Measurements from ENCODE around the gene IFNL3. TPM values are rescaled to one million over a fixed set of nuclear protein-coding genes. Genes with fewer than 3 reads are reported as not detected.
"Not testable (repeated sequence)": the region's sequence is repeated elsewhere in the genome, so short reads cannot be mapped to it uniquely, and the experiment has no call there.

IFNL3 gene
- total RNA-seq, 1 experiment from 2014 or later, result not detected

DNA sequence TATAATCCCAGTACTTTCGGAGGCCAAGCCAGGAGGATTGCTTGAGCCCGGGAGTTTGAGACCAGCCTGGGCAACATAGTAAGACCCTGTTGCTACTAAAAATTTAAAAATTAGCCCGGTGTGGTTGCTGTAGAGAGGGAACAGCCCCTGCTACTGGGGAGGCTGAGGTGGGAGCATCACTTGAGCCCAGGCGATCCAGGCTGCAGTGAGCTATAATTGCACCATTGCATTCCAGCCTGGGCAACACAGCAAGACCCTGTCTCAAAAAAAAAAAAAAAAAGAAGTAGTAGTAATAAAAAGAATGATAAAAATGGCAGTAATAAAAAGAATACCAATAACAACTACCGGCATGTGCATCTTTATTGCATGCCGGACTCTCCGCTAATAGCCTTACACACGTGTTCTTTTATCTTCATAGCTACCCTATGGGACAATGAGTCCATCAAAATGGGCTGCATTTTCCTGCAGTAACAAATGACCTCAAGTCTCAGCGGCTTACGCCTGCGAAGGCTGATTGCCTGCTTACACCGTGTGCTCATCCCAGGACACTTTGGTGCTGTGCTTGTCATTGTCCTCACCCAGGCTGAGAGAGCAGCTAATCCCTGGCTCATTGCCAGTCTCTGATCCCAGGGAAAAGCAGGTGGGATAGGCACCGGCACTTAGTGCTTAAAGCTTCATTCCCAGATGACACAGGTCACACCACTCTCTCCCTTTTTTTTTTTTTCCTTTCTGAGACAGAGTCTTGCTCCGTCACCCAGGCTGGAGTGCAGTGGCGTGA lies 26.4 kb downstream of the IFNL3 start:
- DNase-seq (ENCODE audit: low spot score), result no peak

DNA sequence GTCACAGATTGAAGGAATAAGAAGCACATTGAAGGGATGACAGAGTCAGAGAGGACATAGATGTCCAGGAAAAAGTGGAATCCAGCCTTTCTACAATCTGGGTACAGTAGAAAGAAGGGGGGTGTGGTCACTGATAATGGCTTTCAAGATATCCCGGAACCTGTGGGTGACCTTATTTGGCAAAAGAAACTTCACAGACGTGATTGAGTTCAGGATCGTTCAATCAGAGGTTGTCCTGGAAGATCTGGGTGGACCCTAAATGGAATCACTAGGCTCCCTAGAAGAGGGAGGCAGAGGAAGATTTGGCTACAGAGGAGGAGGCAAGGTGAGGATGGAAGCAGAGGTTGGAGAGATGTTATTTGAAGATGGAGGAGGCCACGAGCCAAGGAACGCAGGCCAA lies 27.7 kb downstream of the IFNL3 start:
- no peak for DNase-seq (ENCODE audit: low spot score)

DNA sequence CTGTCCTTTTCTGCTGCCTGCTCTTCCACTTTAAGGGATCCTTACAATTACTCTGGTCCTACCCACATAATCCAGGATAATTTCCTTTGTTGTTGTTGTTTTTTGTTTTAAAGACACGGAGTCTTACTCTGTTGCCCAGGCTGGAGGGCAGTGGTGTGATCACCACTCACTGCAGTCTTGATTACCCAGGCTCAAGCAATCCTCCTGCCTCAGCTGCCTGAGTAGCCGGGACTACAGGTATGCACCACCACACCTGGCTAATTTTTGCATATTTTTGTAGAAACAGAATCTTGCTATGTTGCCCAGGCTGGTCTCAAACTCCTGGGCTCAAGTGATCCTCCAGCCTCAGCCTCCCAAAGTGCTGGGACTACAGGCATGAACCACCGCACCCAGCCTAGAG lies 29.5 kb downstream of the IFNL3 start:
- not testable (repeated sequence) for DNase-seq (ENCODE audit: low spot score)

DNA sequence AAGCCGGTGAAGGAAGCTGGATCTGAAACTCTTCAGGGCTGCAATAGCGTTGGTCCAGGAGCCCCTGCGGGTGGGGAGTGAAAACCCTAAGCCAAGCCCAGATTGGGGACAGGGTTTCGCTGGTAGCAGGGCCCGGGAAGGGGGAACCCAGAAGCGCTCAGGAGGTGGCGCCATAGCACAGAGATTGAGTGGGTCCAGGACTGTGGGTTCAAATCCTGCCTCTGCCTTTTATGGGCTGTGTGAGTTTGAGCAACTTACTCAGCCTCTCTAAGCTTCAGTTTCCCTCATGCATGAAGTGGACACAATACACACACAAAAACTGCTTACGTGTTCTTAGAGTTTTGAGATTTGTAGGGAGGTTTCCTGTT lies 32.4 kb downstream of the IFNL3 start:
- DNase-seq (ENCODE audit: low spot score), result no peak

DNA sequence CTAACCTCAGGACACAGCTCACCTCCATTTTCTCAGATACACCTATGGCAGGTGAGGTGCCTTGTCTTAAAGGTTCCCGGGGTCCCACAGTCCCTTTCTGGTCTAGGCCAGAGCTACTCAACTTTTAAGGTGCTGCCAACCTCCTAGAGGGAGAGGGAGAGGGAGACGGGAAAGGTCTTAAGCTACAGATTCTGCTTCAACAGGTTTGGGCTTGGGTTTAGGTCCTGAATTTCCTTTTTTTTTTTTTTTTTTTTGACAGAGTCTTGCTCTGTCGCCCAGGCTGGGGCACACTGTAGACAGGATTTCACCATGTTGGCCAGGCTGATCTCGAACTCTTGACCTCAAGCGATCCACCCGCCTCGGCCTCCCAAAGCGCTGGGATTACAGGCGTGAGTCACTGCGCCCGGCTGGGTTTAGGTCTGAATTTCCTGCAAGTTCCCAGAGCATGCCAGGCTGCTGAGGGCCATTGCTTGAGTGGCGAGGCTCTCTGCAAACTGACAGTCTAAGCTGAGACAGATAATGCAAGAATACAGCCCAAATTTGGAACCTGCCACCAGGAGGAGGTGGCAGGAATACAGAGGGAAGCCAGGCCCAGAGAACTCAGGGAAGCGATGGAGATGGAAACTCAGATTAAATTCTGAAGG lies 33.0 kb downstream of the IFNL3 start:
- no peak for DNase-seq (ENCODE audit: low spot score)

DNA sequence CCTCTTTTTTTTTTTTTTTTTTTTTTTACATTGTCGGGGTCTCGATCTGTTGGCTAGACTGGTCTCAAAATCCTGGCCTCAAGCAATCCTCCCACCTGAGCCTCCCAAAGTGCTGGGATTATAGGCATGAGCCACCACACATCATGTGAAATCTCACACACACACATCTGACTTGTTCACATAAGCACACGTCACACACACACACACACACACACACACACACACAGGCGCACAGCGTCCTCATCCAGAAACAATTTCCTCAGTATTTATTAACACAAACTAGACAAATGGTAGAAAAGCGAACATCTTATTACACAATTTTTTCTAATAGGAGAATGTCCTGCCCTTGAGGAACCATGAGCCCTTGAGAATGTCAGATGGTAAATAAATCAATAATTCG lies 35.6 kb downstream of the IFNL3 start:
- DNase-seq (ENCODE audit: low spot score), result no peak

DNA sequence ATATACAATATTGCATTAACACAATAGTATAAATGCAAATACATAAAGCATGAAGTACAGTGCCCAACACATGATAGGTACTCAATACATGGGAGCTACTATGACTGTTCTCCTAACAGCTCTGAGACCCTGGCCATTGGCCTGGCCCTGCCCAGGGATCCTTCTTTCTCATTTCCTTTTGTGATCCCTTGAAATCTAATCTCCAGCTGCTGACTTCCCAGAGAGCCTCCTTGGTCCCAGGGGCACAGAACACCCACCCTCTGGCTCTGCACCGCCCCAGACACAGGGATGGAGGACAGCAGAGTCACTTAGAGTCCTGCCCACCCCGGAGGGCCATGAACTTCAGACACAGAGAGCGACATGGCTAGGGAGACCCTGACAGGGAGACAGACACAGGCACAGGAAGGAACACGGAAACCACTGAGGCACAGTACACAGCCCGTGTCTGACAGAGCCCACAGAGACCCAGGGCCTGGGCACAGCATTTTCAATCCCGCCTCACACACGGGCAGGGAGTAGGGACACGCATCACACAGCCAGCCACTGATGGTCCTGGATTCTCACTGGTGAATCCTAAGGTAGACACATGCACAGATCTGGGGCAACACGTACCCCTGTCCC lies 36.5 kb downstream of the IFNL3 start:
- no peak for DNase-seq (ENCODE audit: low spot score)

DNA sequence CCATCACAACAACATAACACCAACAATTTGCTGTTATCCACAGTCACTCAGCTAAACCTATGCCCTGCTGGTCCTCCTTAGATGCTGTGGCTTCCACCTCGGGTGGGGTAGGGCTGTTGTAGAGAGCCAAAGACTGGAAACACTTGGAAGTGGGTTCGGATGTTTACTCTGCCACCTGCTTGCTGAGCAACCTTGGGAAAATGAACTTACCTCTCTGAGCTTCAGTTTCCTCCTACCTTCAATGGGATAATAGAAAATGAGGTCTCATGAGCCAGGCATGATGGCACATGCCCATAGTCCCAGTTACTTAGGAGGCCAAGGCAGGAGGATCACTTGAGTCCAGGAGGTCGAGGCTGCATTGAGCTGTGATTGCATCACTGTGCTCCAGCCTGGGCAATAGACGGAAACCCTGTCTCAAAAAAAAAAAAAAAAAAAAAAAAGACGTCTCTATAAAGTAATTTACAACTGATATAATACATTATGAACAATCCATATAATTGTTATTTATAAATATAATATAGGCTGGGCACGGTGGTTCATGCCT lies 37.4 kb downstream of the IFNL3 start:
- no peak for DNase-seq (ENCODE audit: low spot score)

DNA sequence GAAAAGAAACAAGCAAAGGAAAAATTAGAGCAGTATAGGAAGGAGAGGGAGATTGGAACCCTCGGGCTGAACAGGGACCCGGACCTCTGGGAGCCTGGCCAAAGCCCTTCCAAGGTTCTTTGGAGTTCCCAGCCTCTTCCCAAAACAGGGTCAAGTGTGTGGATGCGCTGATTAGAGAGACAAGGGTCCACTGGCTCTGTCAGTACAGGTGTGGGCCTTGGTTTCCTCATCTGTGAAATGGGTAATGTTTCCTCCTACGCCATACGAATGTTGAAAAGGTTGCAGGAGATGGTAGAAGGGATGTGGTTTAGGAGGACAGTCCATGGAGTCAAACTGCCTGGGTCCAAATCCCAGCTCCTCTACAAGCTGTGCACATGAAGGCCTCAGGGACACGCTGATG lies 38.7 kb downstream of the IFNL3 start:
- DNase-seq (ENCODE audit: low spot score), result no peak

DNA sequence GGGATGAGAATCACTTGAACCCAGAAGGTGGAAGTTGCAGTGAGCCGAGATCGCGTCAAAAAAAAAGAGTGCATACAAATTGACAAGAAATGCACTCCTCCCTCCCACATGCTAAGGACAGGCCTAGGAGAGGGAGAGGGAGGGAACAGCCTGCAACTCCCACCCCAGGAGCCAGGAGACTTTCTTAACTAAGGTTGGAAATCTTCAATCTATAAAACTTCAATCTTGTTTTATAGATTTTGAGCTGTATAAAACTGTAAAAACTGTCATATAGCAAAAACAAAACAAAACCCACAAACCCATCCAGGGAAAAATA lies 39.4 kb downstream of the IFNL3 start:
- DNase-seq (ENCODE audit: low spot score), result no peak

DNA sequence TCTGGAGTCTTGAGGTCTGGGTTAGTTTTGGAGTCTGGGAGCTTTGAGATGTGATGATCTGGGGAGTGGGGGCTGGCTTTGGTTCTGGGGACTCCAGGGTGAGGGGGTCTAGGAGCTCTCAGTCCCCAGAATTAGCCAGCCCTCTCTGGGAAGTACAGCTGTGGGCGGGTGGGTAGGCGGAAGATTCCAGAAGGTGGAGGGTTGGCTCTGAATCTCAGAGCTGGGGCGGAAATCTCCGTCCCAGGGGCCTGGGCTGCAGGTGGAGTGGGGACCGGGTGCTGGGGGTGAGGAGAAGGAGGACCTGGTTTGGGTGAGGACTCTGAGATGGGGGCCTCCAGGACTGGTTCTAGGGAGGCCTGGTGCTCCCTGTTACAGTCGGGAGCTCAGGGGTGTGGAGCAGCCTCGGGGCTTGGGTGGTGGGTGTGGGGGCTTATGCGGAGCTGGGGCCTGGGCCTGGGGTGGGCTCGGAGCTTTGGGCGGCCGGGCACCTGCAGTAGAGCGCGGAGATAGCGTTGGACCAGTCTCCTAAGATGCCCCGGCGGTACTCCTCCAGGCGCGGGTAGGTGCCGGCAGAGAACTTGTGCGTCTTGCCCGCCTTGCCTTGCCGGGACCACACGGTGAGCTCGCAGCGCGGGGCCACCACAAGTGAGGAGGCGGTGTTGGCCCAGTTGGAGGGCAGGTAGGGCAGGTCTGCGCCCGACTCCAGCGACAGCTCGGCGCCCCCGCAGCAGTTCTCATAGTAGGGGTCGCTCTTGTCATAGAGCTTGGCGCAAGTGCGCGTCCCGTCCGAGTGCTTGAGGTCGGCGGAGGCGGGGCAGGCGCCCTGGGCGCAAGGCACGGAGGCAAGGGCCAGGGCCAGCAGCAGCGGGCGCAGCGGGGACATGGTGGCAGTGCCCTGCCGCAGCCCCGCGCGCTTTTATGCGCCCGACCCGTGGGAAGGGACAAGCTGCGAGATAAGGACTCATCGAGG lies 41.1 kb downstream of the IFNL3 start, which contains the start of gene SYCN:
Gene SYCN, minus strand, starts transcription at position 892 of the 970 bp plus-strand sequence. Its CDS starts 9 bp downstream, at position 883.
- no peak for DNase-seq (ENCODE audit: low spot score)

- no peak for DNase-seq (ENCODE audit: low spot score)
Measured at GRCh38 chr19:39202998-39203355, 41.8 kb downstream of the IFNL3 start.

DNA sequence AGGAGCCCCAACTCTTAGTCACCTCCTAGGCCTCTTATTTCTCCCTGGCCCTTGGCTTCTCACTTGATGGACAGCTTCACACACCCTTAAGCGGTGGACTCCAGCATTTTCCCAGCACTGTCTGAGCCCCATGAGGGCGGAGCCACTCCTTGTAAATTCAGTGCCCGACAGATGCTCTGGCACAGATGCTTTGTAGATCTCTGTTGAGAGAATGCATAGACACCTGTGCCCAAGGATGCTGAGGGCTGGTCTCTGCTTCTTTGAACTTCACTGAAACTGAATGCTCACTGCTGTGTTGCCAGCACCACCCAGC lies 44.0 kb downstream of the IFNL3 start:
- no peak for DNase-seq (ENCODE audit: low spot score)

GRCh38 chr19:39200066-39200802 lies 44.6 kb downstream of the IFNL3 start:
- DNase-seq (ENCODE audit: low spot score), result no peak

DNA sequence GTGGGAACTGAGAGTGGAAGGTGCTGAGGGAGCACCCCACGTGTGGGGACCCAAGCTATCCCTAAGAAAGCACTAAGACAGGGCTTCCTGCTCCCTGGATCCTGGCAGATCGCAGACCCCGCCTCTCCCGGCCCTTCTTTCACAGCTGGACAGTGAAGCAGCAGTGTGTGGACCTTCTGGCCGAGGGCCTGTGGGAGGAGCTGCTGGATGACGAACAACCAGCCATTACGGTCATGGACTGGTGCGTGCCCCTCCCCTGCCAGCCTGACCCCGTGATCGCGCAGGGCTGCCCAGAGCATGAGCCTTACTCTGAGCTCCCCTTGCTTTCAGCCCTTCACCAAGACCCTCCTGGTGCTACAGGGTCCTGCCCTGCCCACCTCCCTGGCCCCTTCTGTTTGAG lies 45.8 kb downstream of the IFNL3 start:
- no peak for DNase-seq (ENCODE audit: low spot score)

- no peak for DNase-seq (ENCODE audit: low spot score)
Measured at GRCh38 chr19:39197808-39198207, 47.0 kb downstream of the IFNL3 start.

- no peak for DNase-seq (ENCODE audit: low spot score)
Measured at GRCh38 chr19:39196860-39197562, 47.8 kb downstream of the IFNL3 start, which contains the start of gene NCCRP1. NCCRP1 (plus strand) TSS chr19:39196964; CDS start chr19:39196983, 19 bp downstream.

DNA sequence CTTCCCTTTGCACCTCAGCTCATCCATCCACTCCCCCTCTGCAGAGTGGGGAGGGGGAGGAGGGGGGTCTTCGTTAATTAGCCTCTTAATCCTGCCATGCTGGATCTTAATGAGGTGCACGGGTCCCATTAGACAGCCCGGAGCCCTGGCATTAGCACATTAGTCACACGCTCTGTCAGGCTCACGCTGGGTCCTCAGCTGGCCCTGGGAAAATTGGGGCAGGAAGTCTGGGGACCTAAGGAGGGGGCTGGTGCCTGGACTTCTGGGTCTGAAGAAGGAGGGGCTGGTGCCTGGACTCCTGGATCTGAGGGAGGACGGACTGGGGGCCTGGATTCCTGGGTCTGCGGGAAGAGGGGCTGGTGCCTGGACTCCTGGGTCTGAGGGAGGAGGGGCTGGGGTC lies 48.5 kb downstream of the IFNL3 start:
- DNase-seq (ENCODE audit: low spot score), result no peak

DNA sequence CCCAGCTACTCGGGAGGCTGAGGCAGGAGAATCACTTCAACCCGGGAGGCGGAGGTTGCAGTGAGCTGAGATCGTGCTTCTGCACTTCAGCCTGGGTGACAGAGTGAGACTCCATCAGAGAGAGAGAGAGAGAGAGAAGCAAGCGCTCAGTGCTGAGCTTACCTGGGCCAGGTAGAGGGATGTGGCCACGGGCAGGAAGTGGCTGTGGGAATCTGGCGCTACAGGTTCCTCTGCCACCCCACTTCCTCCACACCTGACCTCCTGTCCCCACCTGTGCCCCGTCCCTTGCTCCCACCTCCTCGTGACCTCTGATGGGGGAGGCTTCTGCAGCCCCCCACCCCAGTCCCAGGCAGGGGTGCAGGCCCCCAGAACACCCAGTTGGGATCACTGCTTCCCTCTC lies 49.1 kb downstream of the IFNL3 start:
- no peak for DNase-seq (ENCODE audit: low spot score)

DNA sequence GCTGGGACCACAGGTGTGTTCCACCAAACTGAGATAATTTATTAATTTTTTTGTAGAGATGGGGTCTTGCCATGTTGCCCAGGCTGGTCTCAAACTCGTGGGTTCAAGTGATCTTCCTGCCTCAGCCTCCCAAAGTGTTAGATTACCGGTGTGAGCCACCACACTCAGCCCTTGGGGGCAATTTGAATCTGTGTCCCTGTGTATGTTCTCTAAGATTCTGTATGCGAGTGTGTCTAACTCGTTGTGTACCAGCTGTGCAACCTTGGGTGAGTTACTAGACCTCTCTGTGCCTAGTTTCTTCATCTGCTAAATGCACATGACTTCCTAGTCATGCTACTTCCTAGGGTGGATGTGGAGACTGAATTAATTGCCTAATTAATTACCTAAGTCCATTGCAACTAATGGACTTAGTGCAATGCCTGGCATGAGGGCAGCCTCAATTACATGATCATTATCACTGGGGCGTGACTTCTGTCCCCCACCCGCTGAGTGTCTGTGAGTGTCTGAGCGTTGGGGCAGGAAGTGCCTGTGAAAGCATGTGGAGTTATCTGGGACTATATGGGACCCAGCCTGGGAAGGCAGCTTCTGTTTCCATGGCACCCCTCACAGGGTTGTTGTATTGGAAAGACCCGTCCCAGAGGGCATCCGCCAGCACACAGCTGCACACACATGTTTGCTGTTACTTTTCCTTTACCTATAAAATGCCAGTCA lies 49.8 kb downstream of the IFNL3 start:
- no peak for DNase-seq (ENCODE audit: low spot score)
